ENCODE results near the gene ISOC1. TPM values are rescaled to one million over a fixed set of nuclear protein-coding genes. Genes with fewer than 3 reads are reported as not detected.

The ISOC1 gene
- polyA plus RNA-seq, 4 donors: 43.8 to 65.4 (median 55.9) TPM

GRCh38 chr5:129124608-129125007 lies 30.1 kb downstream of the ISOC1 start:
- no peaks in the 10 kb centered on the region for H3K9me3 ChIP-seq (ENCODE audit: control insufficient read depth in 2 of 2, insufficient read depth in 1 of 2, low read depth in 1 of 2, low read length in 1 of 2)
- H3K27ac ChIP-seq (ENCODE audit: low read depth in 1 of 3, low read length in 2 of 3): no peak overlapping the region
- no peak for FAIRE-seq
- no peak for DNase-seq
- no peaks in the 10 kb centered on the region for H3K27me3 ChIP-seq (ENCODE audit: control insufficient read depth in 3 of 3, insufficient read depth in 3 of 3, low read length in 3 of 3)
- peaks cover 0 to 6% (median 0%) of the 10 kb centered on the region in 3 donors for H3K4me1 ChIP-seq (ENCODE audit: control insufficient read depth in 3 of 3, insufficient read depth in 2 of 3, low read depth in 1 of 3, low read length in 2 of 3)
- H3K36me3 ChIP-seq (ENCODE audit: control insufficient read depth in 3 of 3, insufficient read depth in 2 of 3, low read depth in 1 of 3, low read length in 3 of 3): no peaks in the 10 kb centered on the region
- H3K4me3 ChIP-seq (ENCODE audit: low read depth in 1 of 3, low read length in 3 of 3): no peak overlapping the region
- 95 to 100% (median 96%) methylated on average over 1 of the region's 1 CpG for WGBS, 3 donors

GRCh38 chr5:129125819-129126218 lies 31.3 kb downstream of the ISOC1 start:
- Histone ChIP-seq H3K27ac (ENCODE audit: low read depth in 1 of 3, low read length in 2 of 3) (peak overlapping the region in 1 of 3 donors; percentile 22), H3K9me3 (ENCODE audit: control insufficient read depth in 2 of 2, insufficient read depth in 1 of 2, low read depth in 1 of 2, low read length in 1 of 2) (no peaks in the 10 kb centered on the region), H3K36me3 (ENCODE audit: control insufficient read depth in 3 of 3, insufficient read depth in 2 of 3, low read depth in 1 of 3, low read length in 3 of 3) (no peaks in the 10 kb centered on the region), H3K4me3 (ENCODE audit: low read depth in 1 of 3, low read length in 3 of 3) (no peak overlapping the region), H3K4me1 (ENCODE audit: control insufficient read depth in 3 of 3, insufficient read depth in 2 of 3, low read depth in 1 of 3, low read length in 2 of 3) (peaks cover 0 to 6% (median 0%) of the 10 kb centered on the region in 3 donors), H3K27me3 (ENCODE audit: control insufficient read depth in 3 of 3, insufficient read depth in 3 of 3, low read length in 3 of 3) (no peaks in the 10 kb centered on the region)
- peak; percentile 15 to 48 for DNase-seq
- 3 to 36% (median 14%) methylated on average over 2 of the region's 2 CpGs for WGBS, 3 donors
- FAIRE-seq: no peak

- 43 to 61% (median 49%) methylated on average over 1 of the region's 1 CpG for WGBS, 3 donors
These were observed 39.0 kb downstream of the ISOC1 start for GRCh38 chr5:129133553-129133952.

GRCh38 chr5:129135633-129136032 lies 41.1 kb downstream of the ISOC1 start:
- no peaks in the 10 kb centered on the region for H3K9me3 ChIP-seq (ENCODE audit: control insufficient read depth in 2 of 2, insufficient read depth in 1 of 2, low read depth in 1 of 2, low read length in 1 of 2)
- H3K4me1 ChIP-seq (ENCODE audit: control insufficient read depth in 3 of 3, insufficient read depth in 2 of 3, low read depth in 1 of 3, low read length in 2 of 3): no peaks in the 10 kb centered on the region
- peaks cover 0 to 2% (median 0%) of the 10 kb centered on the region in 3 donors for H3K27me3 ChIP-seq (ENCODE audit: control insufficient read depth in 3 of 3, insufficient read depth in 3 of 3, low read length in 3 of 3)
- H3K4me3 ChIP-seq (ENCODE audit: low read depth in 1 of 3, low read length in 3 of 3): no peak overlapping the region
- no peak for FAIRE-seq
- DNase-seq: peak in 1 of 2 donors; percentile 27
- no peaks in the 10 kb centered on the region for H3K36me3 ChIP-seq (ENCODE audit: control insufficient read depth in 3 of 3, insufficient read depth in 2 of 3, low read depth in 1 of 3, low read length in 3 of 3)
- no peak overlapping the region for H3K27ac ChIP-seq (ENCODE audit: low read depth in 1 of 3, low read length in 2 of 3)

More at GRCh38 chr5:129133553-129133952, 39.0 kb downstream of the ISOC1 start:
- no peak overlapping the region for H3K4me3 ChIP-seq (ENCODE audit: low read depth in 1 of 3, low read length in 3 of 3)
- H3K27me3 ChIP-seq (ENCODE audit: control insufficient read depth in 3 of 3, insufficient read depth in 3 of 3, low read length in 3 of 3): peaks cover 0 to 2% (median 0%) of the 10 kb centered on the region in 3 donors
- FAIRE-seq (no peak), DNase-seq (no peak)
- H3K36me3 ChIP-seq (ENCODE audit: control insufficient read depth in 3 of 3, insufficient read depth in 2 of 3, low read depth in 1 of 3, low read length in 3 of 3): no peaks in the 10 kb centered on the region
- H3K4me1 ChIP-seq (ENCODE audit: control insufficient read depth in 3 of 3, insufficient read depth in 2 of 3, low read depth in 1 of 3, low read length in 2 of 3): no peaks in the 10 kb centered on the region
- no peak overlapping the region for H3K27ac ChIP-seq (ENCODE audit: low read depth in 1 of 3, low read length in 2 of 3)
- H3K9me3 ChIP-seq (ENCODE audit: control insufficient read depth in 2 of 2, insufficient read depth in 1 of 2, low read depth in 1 of 2, low read length in 1 of 2): no peaks in the 10 kb centered on the region

- Histone ChIP-seq H3K4me3 (ENCODE audit: low read depth in 1 of 3, low read length in 3 of 3) (no peak overlapping the region), H3K4me1 (ENCODE audit: control insufficient read depth in 3 of 3, insufficient read depth in 2 of 3, low read depth in 1 of 3, low read length in 2 of 3) (no peaks in the 10 kb centered on the region), H3K9me3 (ENCODE audit: control insufficient read depth in 2 of 2, insufficient read depth in 1 of 2, low read depth in 1 of 2, low read length in 1 of 2) (no peaks in the 10 kb centered on the region), H3K27ac (ENCODE audit: low read depth in 1 of 3, low read length in 2 of 3) (no peak overlapping the region), H3K27me3 (ENCODE audit: control insufficient read depth in 3 of 3, insufficient read depth in 3 of 3, low read length in 3 of 3) (peaks cover 0 to 2% (median 0%) of the 10 kb centered on the region in 3 donors), H3K36me3 (ENCODE audit: control insufficient read depth in 3 of 3, insufficient read depth in 2 of 3, low read depth in 1 of 3, low read length in 3 of 3) (no peaks in the 10 kb centered on the region)
- FAIRE-seq (no peak), DNase-seq (no peak)
These were observed 43.1 kb downstream of the ISOC1 start for GRCh38 chr5:129137637-129138036.

GRCh38 chr5:129141078-129141477 lies 46.5 kb downstream of the ISOC1 start:
- H3K27ac ChIP-seq (ENCODE audit: low read depth in 1 of 3, low read length in 2 of 3): no peak overlapping the region
- no peaks in the 10 kb centered on the region for H3K36me3 ChIP-seq (ENCODE audit: control insufficient read depth in 3 of 3, insufficient read depth in 2 of 3, low read depth in 1 of 3, low read length in 3 of 3)
- no peaks in the 10 kb centered on the region for H3K27me3 ChIP-seq (ENCODE audit: control insufficient read depth in 3 of 3, insufficient read depth in 3 of 3, low read length in 3 of 3)
- no peak for FAIRE-seq
- WGBS, 3 donors: 78 to 83% (median 81%) methylated on average over 4 of the region's 4 CpGs
- H3K4me3 ChIP-seq (ENCODE audit: low read depth in 1 of 3, low read length in 3 of 3): no peak overlapping the region
- H3K4me1 ChIP-seq (ENCODE audit: control insufficient read depth in 3 of 3, insufficient read depth in 2 of 3, low read depth in 1 of 3, low read length in 2 of 3): no peaks in the 10 kb centered on the region
- DNase-seq: no peak
- H3K9me3 ChIP-seq (ENCODE audit: control insufficient read depth in 2 of 2, insufficient read depth in 1 of 2, low read depth in 1 of 2, low read length in 1 of 2): no peaks in the 10 kb centered on the region

GRCh38 chr5:129141696-129142095 lies 47.1 kb downstream of the ISOC1 start:
- no peaks in the 10 kb centered on the region for H3K27me3 ChIP-seq (ENCODE audit: control insufficient read depth in 3 of 3, insufficient read depth in 3 of 3, low read length in 3 of 3)
- H3K9me3 ChIP-seq (ENCODE audit: control insufficient read depth in 2 of 2, insufficient read depth in 1 of 2, low read depth in 1 of 2, low read length in 1 of 2): no peaks in the 10 kb centered on the region
- H3K4me3 ChIP-seq (ENCODE audit: low read depth in 1 of 3, low read length in 3 of 3): no peak overlapping the region
- H3K27ac ChIP-seq (ENCODE audit: low read depth in 1 of 3, low read length in 2 of 3): no peak overlapping the region
- DNase-seq (no peak), FAIRE-seq (no peak)
- no peaks in the 10 kb centered on the region for H3K4me1 ChIP-seq (ENCODE audit: control insufficient read depth in 3 of 3, insufficient read depth in 2 of 3, low read depth in 1 of 3, low read length in 2 of 3)
- WGBS, 3 donors: 41 to 57% (median 57%) methylated on average over 2 of the region's 2 CpGs
- no peaks in the 10 kb centered on the region for H3K36me3 ChIP-seq (ENCODE audit: control insufficient read depth in 3 of 3, insufficient read depth in 2 of 3, low read depth in 1 of 3, low read length in 3 of 3)

- FAIRE-seq (no peak), DNase-seq (no peak)
- no peaks in the 10 kb centered on the region for H3K4me1 ChIP-seq (ENCODE audit: control insufficient read depth in 3 of 3, insufficient read depth in 2 of 3, low read depth in 1 of 3, low read length in 2 of 3)
These were observed 61.3 kb downstream of the ISOC1 start for GRCh38 chr5:129155876-129156275.

GRCh38 chr5:129161830-129162229 lies 67.3 kb downstream of the ISOC1 start:
- Histone ChIP-seq H3K27ac (ENCODE audit: low read depth in 1 of 3, low read length in 2 of 3) (no peak overlapping the region), H3K9me3 (ENCODE audit: control insufficient read depth in 2 of 2, insufficient read depth in 1 of 2, low read depth in 1 of 2, low read length in 1 of 2) (peaks cover 0 to 5% of the 10 kb centered on the region in 2 donors), H3K4me1 (ENCODE audit: control insufficient read depth in 3 of 3, insufficient read depth in 2 of 3, low read depth in 1 of 3, low read length in 2 of 3) (no peaks in the 10 kb centered on the region), H3K27me3 (ENCODE audit: control insufficient read depth in 3 of 3, insufficient read depth in 3 of 3, low read length in 3 of 3) (no peaks in the 10 kb centered on the region), H3K36me3 (ENCODE audit: control insufficient read depth in 3 of 3, insufficient read depth in 2 of 3, low read depth in 1 of 3, low read length in 3 of 3) (no peaks in the 10 kb centered on the region), H3K4me3 (ENCODE audit: low read depth in 1 of 3, low read length in 3 of 3) (no peak overlapping the region)
- FAIRE-seq (no peak), DNase-seq (no peak)

More at GRCh38 chr5:129155876-129156275, 61.3 kb downstream of the ISOC1 start:
- H3K27me3 ChIP-seq (ENCODE audit: control insufficient read depth in 3 of 3, insufficient read depth in 3 of 3, low read length in 3 of 3): no peaks in the 10 kb centered on the region
- H3K36me3 ChIP-seq (ENCODE audit: control insufficient read depth in 3 of 3, insufficient read depth in 2 of 3, low read depth in 1 of 3, low read length in 3 of 3): no peaks in the 10 kb centered on the region
- whole genome bisulfite sequencing, 3 donors: 92 to 96% (median 93%) methylated on average over 3 of the region's 3 CpGs
- no peak overlapping the region for H3K4me3 ChIP-seq (ENCODE audit: low read depth in 1 of 3, low read length in 3 of 3)
- H3K27ac ChIP-seq (ENCODE audit: low read depth in 1 of 3, low read length in 2 of 3): no peak overlapping the region
- no peaks in the 10 kb centered on the region for H3K9me3 ChIP-seq (ENCODE audit: control insufficient read depth in 2 of 2, insufficient read depth in 1 of 2, low read depth in 1 of 2, low read length in 1 of 2)

Data from small intestine (tissue), 7 donors.